GM12878 (cell line): ENCODE data around the gene INTS2. TPM values are rescaled to one million over a fixed set of nuclear protein-coding genes. Genes with fewer than 3 reads are reported as not detected.

ENCODE experiments used
- ATAC-seq: fragments of 200-7000 bp; cut with Tn5 transposase; 3 replicates; pipeline ENCODE4 v1.9.1; 2020; ENCODE audit warnings: mild to moderate bottlenecking, moderate library complexity
- BruUV-seq: library from RNA; stranded (reverse); fragments of 400-500 nt; replicated peaks from 2 replicates; lab custom pipeline; 2021; lab: Mats Ljungman, UMichigan
- CTCF ChIA-PET: fragments of 300-600 bp; sonication (Branson Sonifier 250); formaldehyde crosslinking; extraction: SDS; loops from one replicate; lab custom pipeline; 2021; ENCODE audit warnings: inconsistent platforms; lab: Yijun Ruan, JAX
- POLR2A ChIA-PET: fragments of 350-600 bp; formaldehyde crosslinking; extraction: SDS; loops from one replicate; lab custom pipeline; 2021; ENCODE audit warnings: inconsistent platforms; lab: Charles Lee
- RAD21 ChIA-PET: fragments of 300-600 bp; sonication (Branson Sonifier 250); formaldehyde crosslinking; loops from one replicate; lab custom pipeline; 2023; ENCODE audit warnings: antibody characterized with exemption; ENCODE audit not compliant: unreplicated experiment; lab: Charles Lee
- SMC1A ChIA-PET: fragments of 300-600 bp; sonication (Branson Sonifier 250); formaldehyde crosslinking; loops from one replicate; lab custom pipeline; 2023; ENCODE audit not compliant: unreplicated experiment, uncharacterized antibody; lab: Charles Lee
- DNase-seq: peaks from one replicate; pipeline ENCODE4 v3.0.0-alpha.2; 2011; ENCODE audit warnings: low read depth, low spot score
- FAIRE-seq: peaks from 3 replicates; lab custom pipeline; 2011; peaks lifted over from hg19 to GRCh38; lab: Jason Lieb, UNC
- H2AFZ ChIP-seq: 2 replicates; pipeline ENCODE4 v1.6.0; 2011; ENCODE audit warnings: low read depth, low read length, control low read depth; ENCODE audit not compliant: control insufficient read depth
- H3K27ac ChIP-seq: 2 replicates; pipeline ENCODE4 v1.5.1; 2011; ENCODE audit warnings: control low read depth; ENCODE audit not compliant: control insufficient read depth, insufficient read depth
- H3K27me3 ChIP-seq, 2 experiments: replicated peaks in 1 of 2; 2 replicates each; pipeline versions ENCODE4 v1.6.0 to v1.6.1; 2011; ENCODE audit warnings: low read length in 1 of 2; ENCODE audit not compliant: control insufficient read depth in 2 of 2, insufficient read depth in 2 of 2
- H3K36me3 ChIP-seq, 2 experiments: 2 replicates each; pipeline ENCODE4 v1.5.1; 2011; ENCODE audit warnings: low read length in 1 of 2; ENCODE audit not compliant: control insufficient read depth in 2 of 2, insufficient read depth in 2 of 2
- H3K4me1 ChIP-seq: 2 replicates; pipeline ENCODE4 v1.6.1; 2011; ENCODE audit warnings: mild to moderate bottlenecking, low read length, moderate library complexity, mixed read lengths; ENCODE audit not compliant: control insufficient read depth, insufficient read depth
- H3K4me2 ChIP-seq: 2 replicates; pipeline ENCODE4 v1.6.0; 2011; ENCODE audit warnings: control low read depth; ENCODE audit not compliant: control insufficient read depth, insufficient read depth
- H3K4me3 ChIP-seq: fragments of 200-600 bp; sonication (generic); 2 replicates; pipeline ENCODE4 v1.5.1; 2016
- H3K79me2 ChIP-seq: 2 replicates; pipeline ENCODE4 v1.6.0; 2011; ENCODE audit warnings: low read length; ENCODE audit not compliant: control insufficient read depth, insufficient read depth
- H3K9ac ChIP-seq: 2 replicates; pipeline ENCODE4 v1.8.0; 2011; ENCODE audit warnings: low read length, control low read depth, mixed read lengths; ENCODE audit not compliant: control insufficient read depth, insufficient read depth
- H3K9me3 ChIP-seq: replicated peaks from 3 replicates; pipeline ENCODE4 v1.5.1; 2011; ENCODE audit warnings: mild to moderate bottlenecking, low read length; ENCODE audit not compliant: control insufficient read depth, insufficient read depth
- H4K20me1 ChIP-seq: 2 replicates; pipeline ENCODE4 v1.6.0; 2011; ENCODE audit not compliant: control insufficient read depth, insufficient read depth
- ATF7 ChIP-seq: fragments of 450-650 bp; IDR thresholded peaks from 2 replicates; pipeline ENCODE4 v1.6.1; 2016; ENCODE audit warnings: low read depth, mild to moderate bottlenecking
- BCL3 ChIP-seq: IDR thresholded peaks from 2 replicates; pipeline ENCODE4 v1.6.1; 2011; ENCODE audit warnings: borderline replicate concordance, low read depth, mild to moderate bottlenecking, moderate library complexity, low read length; ENCODE audit not compliant: insufficient read depth, poor library complexity, severe bottlenecking
- CHD4 ChIP-seq: fragments of 200-600 bp; sonication (generic); IDR thresholded peaks from 2 replicates; pipeline ENCODE4 v1.6.1; 2016; ENCODE audit warnings: mild to moderate bottlenecking
- HDGF ChIP-seq: fragments of 450-650 bp; IDR thresholded peaks from 2 replicates; pipeline ENCODE4 v1.6.1; 2016; ENCODE audit warnings: antibody characterized with exemption
- IKZF2 ChIP-seq, 2 experiments: fragments of 450-650 bp; IDR thresholded peaks; 2 replicates each; pipeline ENCODE4 v1.6.1; 2017; ENCODE audit warnings: mild to moderate bottlenecking in 2 of 2, moderate library complexity in 2 of 2
- KDM1A ChIP-seq: fragments of 200-600 bp; sonication (generic); IDR thresholded peaks from 2 replicates; pipeline ENCODE4 v1.6.1; 2016; ENCODE audit warnings: borderline replicate concordance
- KLF5 ChIP-seq: fragments of 450-650 bp; IDR thresholded peaks from 2 replicates; pipeline ENCODE4 v1.6.1; 2014; ENCODE audit warnings: mild to moderate bottlenecking; ENCODE audit not compliant: partially characterized antibody
- NFIC ChIP-seq: IDR thresholded peaks from 2 replicates; pipeline ENCODE4 v1.6.1; 2012; ENCODE audit warnings: low read depth, mild to moderate bottlenecking, inconsistent platforms, low read length, moderate library complexity
- RBBP5 ChIP-seq: fragments of 200-600 bp; sonication (generic); conservative IDR thresholded peaks from 2 replicates; pipeline ENCODE4 v1.6.1; 2016
- RCOR1 ChIP-seq: conservative IDR thresholded peaks from 2 replicates; pipeline ENCODE4 v1.6.1; 2012; ENCODE audit warnings: low read depth, low read length, improper control_type of control experiment
- SMC3 ChIP-seq: IDR thresholded peaks from 2 replicates; pipeline ENCODE4 v1.6.1; 2011; ENCODE audit warnings: low read length, improper control_type of control experiment, borderline replicate concordance
- SREBF2 ChIP-seq: IDR thresholded peaks from 2 replicates; pipeline ENCODE4 v1.6.1; 2012; ENCODE audit warnings: mild to moderate bottlenecking, low read length
- TCF3 ChIP-seq: IDR thresholded peaks from 2 replicates; pipeline ENCODE4 v1.6.1; 2012; ENCODE audit warnings: low read depth, mild to moderate bottlenecking, low read length, borderline replicate concordance; ENCODE audit not compliant: insufficient read depth
- USF2 ChIP-seq: IDR thresholded peaks from 2 replicates; pipeline ENCODE4 v1.6.1; 2011; ENCODE audit warnings: low read depth, low read length, improper control_type of control experiment, borderline replicate concordance
- YBX1 ChIP-seq: fragments of 450-650 bp; IDR thresholded peaks from 2 replicates; pipeline ENCODE4 v1.6.1; 2016; ENCODE audit warnings: antibody characterized with exemption
- ZNF24 ChIP-seq: fragments of 450-650 bp; IDR thresholded peaks from 2 replicates; pipeline ENCODE4 v1.6.1; 2017; ENCODE audit warnings: antibody characterized with exemption, mild to moderate bottlenecking
- ZSCAN29 ChIP-seq: fragments of 450-650 bp; IDR thresholded peaks from 2 replicates; pipeline ENCODE4 v1.6.1; 2017; ENCODE audit warnings: mild to moderate bottlenecking, moderate library complexity
- WGBS: methylation state at CpG from one replicate; pipeline ENCODE4 v1.1.6; 2016; ENCODE audit warnings: low lambda C conversion rate; ENCODE audit not compliant: insufficient replicate concordance, insufficient coverage; ENCODE audit errors: missing lambda C conversion rate; 5-methylcytosine and 5-hydroxymethylcytosine counted together
- in situ Hi-C: fragments of 300-500 bp; cut with MboI; formaldehyde crosslinking; loops from 9 replicates; pipeline ENCODE4 v1.14.3; 2018; ENCODE audit warnings: mixed read lengths
- intact Hi-C: fragments of 100-400 bp; cut with micrococcal nuclease; formaldehyde crosslinking; loops from one replicate; pipeline ENCODE4 v1.14.2; 2022; ENCODE audit not compliant: unreplicated experiment
- polyA plus RNA-seq, 11 experiments: library from polyadenylated mRNA; depleted of rRNA in 4 of 11; unstranded in 6 of 11; stranded (reverse) in 5 of 11; fragments of >200 nt; fragmentation: Nextera tagmentation in 4 of 11; fragmentation: Illumina TruSeq in 1 of 11; extraction: Ambion mirVana in 4 of 11; extraction: Trizol in 1 of 11; gene quantifications; 1 replicate in 1 of 11; 2 replicates in 10 of 11; pipeline versions ENCODE4 v1.2.1 to v1.2.3, GENCODE V29; 2011 to 2016; ENCODE audit warnings: inconsistent platforms in 2 of 11, missing spikeins in 2 of 11, low read depth in 1 of 11
- total RNA-seq, 4 experiments: library from RNA; depleted of rRNA in 3 of 4; stranded (reverse); fragments of >200 nt in 3 of 4; fragmentation: Illumina TruSeq in 1 of 4; extraction: Trizol in 1 of 4; gene quantifications; 2 replicates each; pipeline versions ENCODE4 v1.2.1 to v1.2.3, GENCODE V29; 2013 to 2021

INTS2 gene
- total and polyA plus RNA-seq, 10 of the 15 experiments (the other 5 are each of a cell fraction or from before 2014, with no cell fraction given) = 2.8 to 22.2 (median 11.6) TPM

- in situ Hi-C loops (no loop called here), intact Hi-C loops (no loop called here)
- ChIA-PET CTCF (interaction anchor here (1.0 kb wide), 1 partner anchor 10 kb away, joined by 3 read pairs; no protein-coding TSS in a partner anchor), SMC1A (no interaction called here), POLR2A (no interaction called here), RAD21 (no interaction called here)
- H4K20me1 ChIP-seq = no peaks in the 10 kb centered on the region
- no peak overlapping the region for H3K4me3 ChIP-seq
- H2AFZ ChIP-seq = no peak overlapping the region
- no peak overlapping the region for H3K27ac ChIP-seq
- H3K9ac ChIP-seq = no peak overlapping the region
- H3K27me3 ChIP-seq = no peaks in the 10 kb centered on the region
- H3K9me3 ChIP-seq = no peaks in the 10 kb centered on the region
- WGBS = 84% methylated on average over 3 of the region's 3 CpGs
- BruUV-seq = no TSS peak
- TF ChIP-seq IKZF2 (IDR thresholded peaks at IDR 0.05) = no peak
- no peak for TF ChIP-seq KLF5
- TF ChIP-seq BCL3 = no peak
- TF ChIP-seq NFIC = no peak
- no peak for TF ChIP-seq ZSCAN29
- no peak for TF ChIP-seq KDM1A
- no peak for TF ChIP-seq CHD4
- TF ChIP-seq ZNF24 = no peak
- TF ChIP-seq TCF3 = no peak
- TF ChIP-seq SMC3 = no peak
- TF ChIP-seq RBBP5 = no peak
- TF ChIP-seq RCOR1 = no peak
- no peak for TF ChIP-seq USF2
- TF ChIP-seq ATF7 = no peak
- TF ChIP-seq YBX1 = no peak
- no peak for TF ChIP-seq HDGF
- no peak for TF ChIP-seq SREBF2
- H3K36me3 ChIP-seq = peaks cover 4 to 8% of the 10 kb centered on the region in 2 experiments
- ATAC-seq (no peak), DNase-seq (no peak), FAIRE-seq (no peak)
- no peaks in the 10 kb centered on the region for H3K79me2 ChIP-seq
- H3K4me2 ChIP-seq = no peak overlapping the region
- no peaks in the 10 kb centered on the region for H3K4me1 ChIP-seq
Observed at GRCh38 chr17:61846761-61847375, 80.9 kb downstream of the INTS2 start.
